NCI-H1436 treated with DMSO at 0.1 percent for 48 hours (cell line): Measurements from ENCODE around the gene PIGV.
A peak's percentile ranks its signal among the peaks of the same experiment; 100 is the strongest.

ENCODE experiments used
- DNase-seq: peaks from one replicate; lab custom pipeline; 2025; lab: John Stamatoyannopoulos, UW

PIGV gene

GRCh38 chr1:26787706-26788514 is at the start of gene PIGV:
TSS of gene PIGV (plus strand) at chr1:26787950. CDS start at chr1:26790816, 2,866 bp downstream.
- no peak for DNase-seq

GRCh38 chr1:26739329-26739914 is 48.3 kb upstream of the PIGV start:
- no peak for DNase-seq

GRCh38 chr1:26740023-26740634 is 47.6 kb upstream of the PIGV start:
- no peak for DNase-seq

GRCh38 chr1:26740952-26741351 is 46.8 kb upstream of the PIGV start:
- DNase-seq, result no peak

GRCh38 chr1:26743426-26744059 is 44.2 kb upstream of the PIGV start:
- no peak for DNase-seq

GRCh38 chr1:26744075-26744959 is 43.4 kb upstream of the PIGV start:
- peak; percentile 54 for DNase-seq

- no peak for DNase-seq
Observed at GRCh38 chr1:26745191-26745590, 42.6 kb upstream of the PIGV start.

GRCh38 chr1:26747048-26747447 is 40.7 kb upstream of the PIGV start:
- no peak for DNase-seq

GRCh38 chr1:26748351-26748750 is 39.4 kb upstream of the PIGV start:
- DNase-seq, result no peak

GRCh38 chr1:26749458-26749857 is 38.3 kb upstream of the PIGV start:
- no peak for DNase-seq

- DNase-seq, result no peak
Observed at GRCh38 chr1:26750428-26750827, 37.3 kb upstream of the PIGV start.

GRCh38 chr1:26752519-26752918 is 35.2 kb upstream of the PIGV start:
- DNase-seq, result no peak

GRCh38 chr1:26754086-26754874 is 33.5 kb upstream of the PIGV start:
- DNase-seq, result no peak

- DNase-seq, result no peak
Observed at GRCh38 chr1:26758358-26758757, 29.4 kb upstream of the PIGV start.

- no peak for DNase-seq
Observed at GRCh38 chr1:26759531-26759930, 28.2 kb upstream of the PIGV start.

GRCh38 chr1:26761217-26761616 is 26.5 kb upstream of the PIGV start:
- DNase-seq, result no peak

GRCh38 chr1:26767714-26768113 is 20.0 kb upstream of the PIGV start:
- no peak for DNase-seq

GRCh38 chr1:26768755-26769154 is 19.0 kb upstream of the PIGV start:
- no peak for DNase-seq

GRCh38 chr1:26771285-26771642 is 16.5 kb upstream of the PIGV start:
- DNase-seq, result no peak

- DNase-seq, result no peak
Observed at GRCh38 chr1:26771643-26772321, 16.0 kb upstream of the PIGV start.
